ENCODE results near the gene CHD6.

CHD6 gene

GRCh38 chr20:41622584-41622983 lies 4.4 kb upstream of the CHD6 start:
- DNase-seq = no peak

DNA sequence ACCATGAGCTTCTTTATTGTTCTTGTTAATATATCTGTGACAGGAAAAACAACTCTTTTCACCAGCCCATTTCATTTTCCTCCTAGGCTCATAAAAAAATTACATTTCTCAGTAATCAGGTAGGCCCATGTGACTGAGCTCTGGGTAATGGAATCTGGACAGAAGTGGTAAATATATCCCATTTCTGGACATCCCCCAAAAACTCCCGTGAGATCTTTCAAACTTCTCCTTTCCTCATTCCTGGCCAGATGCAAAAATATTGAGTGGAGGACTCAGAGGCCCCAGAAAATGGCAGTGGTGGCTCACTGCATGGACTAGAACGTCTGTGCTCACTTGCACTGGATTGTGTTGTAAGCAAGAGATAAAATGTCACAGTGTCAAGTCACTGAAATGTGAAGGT lies 3.8 kb upstream of the CHD6 start:
- no peak for DNase-seq

GRCh38 chr20:41621421-41621820 lies 3.2 kb upstream of the CHD6 start:
- DNase-seq = no peak

GRCh38 chr20:41619360-41620100 lies 1.4 kb upstream of the CHD6 start:
- DNase-seq = no peak

- peak; percentile 41 for DNase-seq
Measured at GRCh38 chr20:41618807-41619311, 682 bp upstream of the CHD6 start.

DNA sequence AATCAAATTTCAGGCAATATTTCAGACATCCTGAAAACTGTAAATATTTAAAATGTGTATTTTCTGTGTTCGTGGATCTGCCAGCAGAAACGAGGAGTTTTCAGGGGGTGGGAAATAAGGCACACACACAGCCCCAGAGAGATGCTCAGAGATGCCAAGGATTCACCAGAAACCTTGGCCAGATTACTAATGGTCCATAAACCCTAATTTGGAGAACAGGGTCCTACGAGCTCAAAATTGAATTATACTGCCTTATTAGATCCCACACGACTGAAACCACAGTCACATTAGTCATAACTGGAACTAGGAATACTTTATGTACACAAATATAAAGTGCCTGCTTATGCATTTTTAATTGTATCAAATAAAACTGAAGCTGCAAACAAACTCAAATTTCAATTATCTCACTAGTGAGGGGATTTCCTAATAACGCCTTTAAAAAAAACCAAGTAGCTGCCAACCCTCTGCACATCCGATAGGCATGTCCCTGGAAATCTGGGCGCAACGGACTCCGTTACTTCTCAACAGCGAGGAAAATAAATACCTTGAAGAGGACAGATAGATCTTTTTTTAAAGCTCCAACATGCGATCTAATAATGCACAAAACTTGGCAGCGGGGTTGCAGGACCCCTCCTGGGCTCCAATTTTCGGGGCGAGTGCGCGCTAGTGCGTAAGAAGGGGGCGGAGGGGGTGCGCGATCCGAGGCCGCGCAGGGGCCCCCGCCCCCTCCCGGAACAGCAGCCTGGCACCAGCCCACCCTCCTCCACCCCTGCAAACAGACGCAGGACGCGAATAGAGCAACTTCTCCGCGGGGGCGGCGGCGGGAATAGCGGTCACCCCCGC lies 897 bp downstream of the CHD6 start:
- DNase-seq = peak; percentile 7

GRCh38 chr20:41616228-41616627 lies 1.9 kb downstream of the CHD6 start:
- no peak for DNase-seq

DNA sequence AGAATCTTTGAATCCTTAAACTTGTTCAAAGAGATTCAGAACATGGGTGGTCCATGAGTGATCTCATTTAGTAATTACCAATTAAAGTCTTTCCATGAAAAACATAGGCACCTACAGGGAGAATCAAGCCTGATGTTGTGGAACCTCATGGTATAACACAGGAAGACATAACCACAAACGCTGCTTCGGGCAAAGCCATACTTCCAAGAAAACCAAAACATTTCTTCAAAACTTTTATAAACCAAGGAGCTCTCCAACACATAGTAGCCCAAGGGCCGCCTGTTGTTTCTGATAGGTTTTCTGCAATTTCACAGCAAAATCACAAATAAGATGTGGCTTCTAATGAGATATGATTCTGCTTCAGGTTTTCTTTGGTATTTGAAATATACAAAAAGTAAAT lies 2.5 kb downstream of the CHD6 start:
- no peak for DNase-seq

DNA sequence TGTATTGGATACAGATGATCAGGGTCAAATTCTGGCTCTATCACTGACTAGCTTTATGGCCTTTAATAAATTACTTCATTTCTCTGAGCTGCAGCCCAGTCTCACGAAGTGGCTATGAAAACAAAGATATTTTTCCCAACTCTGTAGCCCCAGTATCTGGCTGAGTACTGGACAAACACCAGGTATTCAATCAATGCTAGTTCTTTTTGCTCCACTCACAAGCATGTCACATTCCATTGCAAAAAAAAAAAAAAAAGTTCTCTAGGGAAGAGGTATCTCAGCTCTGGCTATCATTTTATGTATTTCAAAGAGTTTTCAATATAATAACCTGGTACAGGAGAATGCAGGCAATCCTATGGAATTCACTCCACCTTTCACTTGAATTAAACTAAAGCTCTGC lies 3.1 kb downstream of the CHD6 start:
- no peak for DNase-seq

DNA sequence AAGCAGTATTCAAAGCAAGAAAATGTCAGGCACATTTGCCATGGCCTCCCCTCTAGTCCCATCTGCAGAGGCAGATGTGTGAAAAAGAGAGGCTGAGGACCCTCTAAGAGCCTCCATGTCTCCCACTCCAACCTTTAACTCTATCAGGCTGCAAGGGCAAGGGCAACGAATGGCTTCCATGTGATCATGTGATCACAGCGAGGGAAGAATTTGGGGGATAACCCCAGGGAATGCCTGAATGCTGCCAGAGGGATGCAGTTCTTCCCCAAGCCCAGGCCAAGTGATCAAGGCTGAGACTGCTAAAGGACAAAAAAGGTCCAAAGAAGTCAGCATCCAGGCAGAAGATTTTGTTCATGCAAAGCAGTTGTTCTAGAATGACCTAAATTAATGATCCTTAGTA lies 4.9 kb downstream of the CHD6 start:
- DNase-seq = no peak

GRCh38 chr20:41609474-41609873 lies 8.7 kb downstream of the CHD6 start:
- no peak for DNase-seq

- DNase-seq = no peak
Measured at GRCh38 chr20:41608606-41609005, 9.6 kb downstream of the CHD6 start.

DNA sequence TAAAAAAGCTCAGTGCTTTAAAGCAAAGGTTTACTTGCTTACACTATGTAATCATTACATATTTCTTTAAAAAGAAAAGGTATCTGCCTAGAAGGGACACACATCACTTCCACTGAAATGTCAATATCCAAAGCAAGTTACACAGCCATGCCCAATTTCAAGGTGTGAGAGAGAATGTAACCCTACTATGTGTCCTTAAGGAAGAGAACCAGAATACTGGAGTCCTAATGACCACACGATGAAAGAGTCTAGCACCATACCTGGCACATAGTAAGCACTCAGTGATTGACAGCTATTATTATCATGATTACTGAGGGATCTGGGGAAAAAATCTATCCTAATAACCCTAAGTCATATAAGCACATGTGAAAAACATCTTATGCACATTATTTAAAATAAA lies 10.4 kb downstream of the CHD6 start:
- no peak for DNase-seq

DNA sequence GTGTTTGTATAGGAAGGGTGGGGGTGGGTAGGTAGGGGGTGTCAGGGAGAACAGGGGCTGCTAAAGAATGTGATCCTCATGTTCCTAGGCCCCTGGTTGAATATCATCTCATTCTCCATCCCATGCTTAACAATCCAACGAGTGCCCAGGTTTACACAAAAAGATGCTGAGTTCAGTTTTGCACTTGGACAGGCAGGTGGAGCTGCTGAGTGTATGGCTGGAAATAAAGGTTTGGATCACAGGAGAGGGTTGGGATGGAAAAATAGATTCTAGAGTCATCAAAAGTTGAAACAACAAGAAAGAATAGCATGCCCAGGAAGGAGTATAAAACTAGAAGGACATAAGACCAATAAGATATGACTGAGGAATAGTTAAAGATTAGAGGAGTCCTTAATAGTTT lies 14.2 kb downstream of the CHD6 start:
- DNase-seq = no peak

GRCh38 chr20:41601742-41602141 lies 16.4 kb downstream of the CHD6 start:
- DNase-seq = no peak

GRCh38 chr20:41600926-41601631 lies 17.1 kb downstream of the CHD6 start:
- DNase-seq = no peak

GRCh38 chr20:41599699-41600104 lies 18.5 kb downstream of the CHD6 start:
- DNase-seq = no peak

GRCh38 chr20:41598719-41599118 lies 19.5 kb downstream of the CHD6 start:
- DNase-seq = no peak

DNA sequence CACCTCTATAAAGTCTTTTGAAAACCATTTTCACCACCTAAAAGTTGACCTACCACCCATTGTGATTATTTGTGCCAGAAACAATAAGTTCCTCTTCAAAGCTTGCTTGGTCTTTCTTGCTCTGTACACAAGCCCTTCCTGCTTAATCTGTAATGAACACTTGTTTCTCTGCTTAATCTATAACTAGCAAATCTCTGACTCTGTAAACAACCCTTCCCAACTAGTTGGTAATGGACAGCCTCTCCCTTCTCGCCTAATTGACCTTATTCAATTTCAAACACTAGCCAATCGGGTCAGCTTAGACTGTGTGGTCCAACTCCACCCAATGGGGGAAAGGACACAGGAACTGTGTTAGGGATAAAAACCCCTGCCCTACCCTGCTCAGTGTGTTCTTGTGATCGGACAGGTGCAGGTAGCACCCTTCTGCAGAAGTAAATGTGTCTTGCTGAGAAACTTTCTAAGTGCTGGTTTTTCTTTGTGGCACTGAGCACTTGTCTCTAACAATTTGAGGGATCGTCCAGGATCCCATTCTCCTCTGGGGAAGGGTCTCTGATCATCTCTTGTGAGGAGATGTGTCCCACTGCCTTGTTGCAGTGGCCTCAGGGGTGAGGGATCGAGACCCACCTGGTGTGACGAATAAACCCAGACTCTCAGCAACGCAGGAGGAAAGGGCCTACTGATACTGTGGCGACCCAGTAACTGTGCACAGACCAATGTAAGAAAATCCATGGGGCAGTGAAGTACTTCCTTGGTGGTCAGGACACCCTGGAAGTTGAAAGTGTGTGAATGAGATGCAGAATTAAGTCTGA lies 23.5 kb downstream of the CHD6 start:
- no peak for DNase-seq

DNA sequence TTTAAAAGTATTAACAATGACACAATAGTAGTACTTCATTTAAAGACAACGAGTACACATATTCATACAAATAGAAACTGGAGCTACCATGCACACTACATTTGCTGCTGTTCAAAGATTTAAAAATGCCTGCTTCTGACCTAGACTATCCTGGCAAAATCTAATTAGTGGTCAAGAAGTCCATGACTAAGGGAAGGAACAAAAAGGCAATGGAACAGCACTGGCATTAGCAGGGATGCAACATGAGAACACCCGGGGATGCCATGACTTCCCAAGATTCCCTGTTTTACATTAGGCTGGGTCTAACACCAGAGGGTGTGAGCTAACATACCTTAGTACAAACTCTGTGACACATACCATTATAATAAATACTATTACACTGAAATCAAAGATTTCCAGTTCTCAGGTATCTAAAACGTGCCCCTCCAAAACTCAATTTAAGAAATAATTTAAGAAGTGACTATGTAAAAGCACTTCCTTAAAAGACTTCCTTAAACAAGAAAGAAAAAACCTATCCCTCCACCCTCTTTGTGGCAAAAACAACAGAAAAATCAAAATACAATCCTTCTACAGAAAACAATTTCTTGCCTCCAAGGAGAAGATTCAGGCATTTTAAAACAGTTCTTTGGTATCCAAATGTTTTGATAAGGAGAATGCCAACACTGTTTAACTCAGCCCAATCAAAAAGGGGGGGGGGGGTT lies 25.5 kb downstream of the CHD6 start:
- DNase-seq = no peak

DNA sequence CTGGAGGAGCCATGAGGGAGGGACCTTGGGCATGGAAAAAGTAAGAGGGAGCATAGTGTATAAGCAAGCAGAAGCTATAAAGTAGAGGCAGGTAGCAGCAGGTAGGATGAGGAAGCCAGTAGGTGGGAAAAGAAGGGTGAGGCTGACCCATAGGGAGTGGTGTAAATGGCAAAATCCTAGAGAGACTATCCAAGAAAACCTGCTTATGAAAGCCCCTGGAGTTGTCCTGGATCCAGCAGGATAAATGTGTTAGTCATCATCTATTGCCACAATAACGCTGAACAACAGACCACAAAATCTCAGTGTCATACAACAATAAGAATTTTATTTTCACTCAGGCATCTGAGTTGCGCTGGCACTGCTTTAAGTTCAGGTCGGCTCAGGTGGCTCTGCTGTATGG lies 30.2 kb downstream of the CHD6 start:
- DNase-seq = no peak

DNA sequence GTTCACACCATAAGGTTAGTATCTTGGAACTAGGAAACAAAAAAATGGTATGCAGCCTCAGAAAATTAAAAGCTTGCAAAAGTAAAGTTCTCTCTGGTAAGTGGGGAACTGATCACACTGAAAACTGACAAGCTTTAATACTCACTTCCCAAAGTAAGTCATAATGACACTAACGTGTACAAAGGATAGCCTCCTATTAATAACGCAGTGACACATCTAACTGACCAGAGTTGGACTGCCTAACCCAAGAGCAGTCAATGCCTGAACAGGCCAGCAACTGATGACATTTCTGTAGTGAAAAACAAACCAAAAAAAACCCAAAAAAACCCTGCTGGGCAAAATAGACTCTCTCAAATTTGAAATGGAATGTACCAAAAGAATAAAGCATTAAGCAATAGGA lies 30.7 kb downstream of the CHD6 start:
- no peak for DNase-seq

All from midbrain (tissue), 1 donor.